ENCODE measurements around the gene HABP2.

The HABP2 gene

GRCh38 chr10:113603057-113603777 lies 50.4 kb downstream of the HABP2 start:
- DNase-seq (ENCODE audit: low read depth, low spot score): no peak

GRCh38 chr10:113604572-113604971 lies 51.7 kb downstream of the HABP2 start:
- no peak for DNase-seq (ENCODE audit: low read depth, low spot score)

- no peak for DNase-seq (ENCODE audit: low read depth, low spot score)
Observed at GRCh38 chr10:113605268-113605978, 52.6 kb downstream of the HABP2 start.

DNA sequence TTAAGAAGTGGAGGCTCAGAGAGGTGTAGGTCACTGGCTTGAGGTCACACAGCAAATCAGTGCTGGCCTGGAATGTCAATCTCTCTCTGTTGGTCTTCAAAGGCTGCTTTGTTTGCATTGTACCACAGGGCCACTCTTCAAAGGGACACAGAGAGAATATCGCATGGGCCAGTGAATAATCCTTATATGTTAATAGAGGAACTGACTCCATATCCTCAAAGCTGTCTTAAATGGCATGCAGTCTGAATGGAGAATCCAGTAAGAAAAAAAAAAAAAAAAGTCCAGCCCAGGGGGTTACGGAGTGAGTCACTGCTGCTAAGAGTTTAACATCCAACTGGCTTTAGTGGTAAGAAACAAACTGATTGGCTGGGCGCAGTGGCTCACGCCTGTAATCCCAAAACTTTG lies 56.9 kb downstream of the HABP2 start:
- no peak for DNase-seq (ENCODE audit: low read depth, low spot score)

DNA sequence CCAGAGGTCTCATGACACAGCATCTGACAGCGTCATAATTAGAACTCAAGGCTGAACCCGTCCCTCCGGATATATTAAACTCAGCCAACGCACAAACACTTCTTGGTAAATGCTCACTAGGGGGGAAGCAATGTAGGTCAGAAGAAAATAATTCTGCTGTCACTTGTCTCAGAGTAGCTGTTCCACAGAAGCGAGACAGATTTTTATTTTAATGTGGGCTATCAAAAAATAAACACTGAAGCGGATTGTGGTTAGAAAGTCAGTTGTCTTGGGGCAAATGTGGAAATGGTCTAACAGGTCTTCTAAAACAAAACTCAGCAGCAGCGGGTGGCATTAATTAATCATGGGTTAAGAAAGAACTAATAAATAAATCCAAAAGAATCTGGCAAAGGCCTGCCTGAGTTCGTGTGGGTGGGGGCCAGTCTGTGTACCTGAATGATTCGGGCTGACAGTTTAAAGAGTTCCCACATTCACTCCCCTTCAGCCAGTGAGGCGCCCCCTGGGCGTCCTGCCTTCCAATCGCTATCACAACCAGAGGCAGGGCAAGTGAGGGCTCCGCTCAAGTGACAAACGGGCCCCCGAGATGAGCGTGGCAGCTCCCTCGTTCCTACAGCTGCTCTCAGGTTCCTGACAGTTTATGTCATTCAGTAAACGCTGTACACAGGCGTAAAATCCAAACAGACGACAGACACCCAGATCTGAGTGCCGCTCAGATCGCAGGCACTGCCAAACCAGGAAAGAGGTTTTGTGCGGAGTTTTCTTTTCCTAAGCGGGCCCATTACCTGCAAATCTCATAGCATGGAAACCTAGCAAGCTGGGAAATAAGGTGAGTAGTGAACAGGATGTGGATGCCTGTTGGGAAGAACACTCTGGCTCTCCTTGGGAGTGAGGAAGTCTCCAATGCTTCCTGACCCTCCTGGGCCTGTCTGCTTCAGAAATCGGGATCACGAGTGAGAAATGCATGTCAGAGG lies 58.1 kb downstream of the HABP2 start:
- DNase-seq (ENCODE audit: low read depth, low spot score): no peak

- DNase-seq (ENCODE audit: low read depth, low spot score): no peak
Observed at GRCh38 chr10:113612154-113612553, 59.3 kb downstream of the HABP2 start.

GRCh38 chr10:113613427-113613826 lies 60.6 kb downstream of the HABP2 start:
- no peak for DNase-seq (ENCODE audit: low read depth, low spot score)

- no peak for DNase-seq (ENCODE audit: low read depth, low spot score)
Observed at GRCh38 chr10:113613977-113614690, 61.3 kb downstream of the HABP2 start.

- no peak for DNase-seq (ENCODE audit: low read depth, low spot score)
Observed at GRCh38 chr10:113616244-113617074, 63.6 kb downstream of the HABP2 start.

GRCh38 chr10:113617086-113617485 lies 64.2 kb downstream of the HABP2 start:
- DNase-seq (ENCODE audit: low read depth, low spot score): no peak

GRCh38 chr10:113618338-113618737 lies 65.5 kb downstream of the HABP2 start:
- DNase-seq (ENCODE audit: low read depth, low spot score): no peak

DNA sequence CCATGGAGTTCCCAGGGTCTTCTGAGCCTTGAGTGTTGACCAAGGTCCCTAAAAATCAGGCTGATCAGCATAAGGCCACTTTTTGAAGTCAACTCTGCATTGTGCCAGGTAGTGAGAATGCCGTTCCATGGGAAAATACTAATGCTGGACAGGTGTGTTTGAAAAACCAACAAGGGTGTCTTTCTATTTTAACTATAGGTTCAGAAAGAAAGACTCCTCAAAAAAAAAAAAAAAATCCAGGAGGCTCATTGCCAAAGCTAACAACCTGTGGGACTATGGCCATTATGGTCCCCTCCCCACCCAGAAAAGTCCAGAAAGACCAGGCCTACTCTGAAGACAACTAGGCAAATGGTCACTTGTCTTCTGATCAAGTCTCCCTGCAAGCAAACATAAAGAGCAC lies 66.5 kb downstream of the HABP2 start:
- DNase-seq (ENCODE audit: low read depth, low spot score): no peak

GRCh38 chr10:113620511-113620910 lies 67.7 kb downstream of the HABP2 start:
- no peak for DNase-seq (ENCODE audit: low read depth, low spot score)

DNA sequence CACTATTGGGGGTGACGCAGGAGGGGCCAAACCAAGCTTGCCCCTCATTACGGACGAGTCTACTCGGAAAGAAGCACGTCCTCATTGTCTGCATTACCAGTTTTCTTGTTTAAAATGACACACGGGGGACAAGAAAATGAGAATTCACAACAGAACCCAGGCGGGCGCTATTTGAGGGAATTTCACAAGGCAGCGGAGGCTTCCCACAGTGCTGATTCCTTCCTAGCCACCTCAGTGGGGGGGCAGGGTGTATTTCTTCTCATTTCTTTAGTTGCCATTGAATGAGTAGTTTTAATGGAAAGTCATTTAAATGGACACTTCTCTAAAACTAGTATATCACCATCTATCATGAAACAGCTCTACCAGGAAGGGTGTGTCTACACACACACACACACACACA lies 68.1 kb downstream of the HABP2 start:
- no peak for DNase-seq (ENCODE audit: low read depth, low spot score)

- no peak for DNase-seq (ENCODE audit: low read depth, low spot score)
Observed at GRCh38 chr10:113621799-113622198, 68.9 kb downstream of the HABP2 start.

DNA sequence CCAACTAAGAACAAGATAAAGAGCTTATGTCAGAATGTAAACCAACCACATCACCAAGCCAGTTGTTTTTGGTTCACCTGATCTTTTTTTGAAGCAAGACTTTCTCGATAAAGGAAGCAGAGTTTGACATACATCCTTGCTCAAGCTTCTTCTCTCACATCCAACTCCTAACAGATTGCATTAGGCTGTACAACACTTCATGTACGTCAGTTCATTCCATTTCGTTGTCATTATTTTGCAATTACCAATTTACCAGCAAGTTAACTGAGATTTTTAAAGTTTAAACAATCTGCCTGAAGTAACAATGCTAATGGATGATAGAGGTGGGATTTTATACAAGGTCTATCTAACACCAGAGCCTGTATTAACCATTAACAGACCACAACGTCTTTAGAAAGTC lies 70.0 kb downstream of the HABP2 start:
- DNase-seq (ENCODE audit: low read depth, low spot score): no peak

DNA sequence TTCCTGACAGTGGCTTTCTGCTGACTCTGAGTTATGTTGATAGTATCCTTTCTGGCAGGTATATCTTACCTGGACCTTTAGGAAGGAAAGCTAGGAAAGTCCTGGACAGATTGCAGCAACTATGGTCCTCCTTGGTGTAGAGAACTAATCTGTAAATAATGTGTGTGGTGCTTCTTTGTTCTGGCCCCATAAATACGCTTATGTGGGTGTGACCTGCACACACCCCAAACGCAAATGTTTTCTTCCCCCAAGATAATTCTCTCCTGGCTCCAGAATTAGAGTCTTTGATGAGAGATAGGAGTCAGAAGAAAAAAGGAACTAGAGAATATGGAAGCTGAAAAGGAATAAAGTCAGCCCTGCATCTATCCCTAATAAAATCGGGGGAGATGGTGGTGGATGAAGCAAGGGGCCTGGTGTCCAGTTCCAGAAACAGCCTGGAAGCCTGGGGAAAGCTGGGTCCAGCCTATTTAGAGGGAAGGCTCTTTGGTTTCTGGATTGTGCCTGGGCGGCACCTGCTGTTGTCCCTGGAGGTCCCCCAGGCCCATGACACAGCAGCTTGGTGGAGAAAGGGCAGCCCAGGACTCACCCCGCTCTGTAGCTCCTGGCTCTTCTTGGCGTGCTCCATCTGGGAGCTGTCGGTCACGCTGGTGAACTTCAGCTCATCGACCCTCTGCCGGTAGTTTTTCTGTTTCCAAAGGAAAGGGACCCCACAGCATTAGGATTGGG lies 72.8 kb downstream of the HABP2 start:
- DNase-seq (ENCODE audit: low read depth, low spot score): no peak

GRCh38 chr10:113626809-113627355 lies 74.0 kb downstream of the HABP2 start:
- no peak for DNase-seq (ENCODE audit: low read depth, low spot score)

DNA sequence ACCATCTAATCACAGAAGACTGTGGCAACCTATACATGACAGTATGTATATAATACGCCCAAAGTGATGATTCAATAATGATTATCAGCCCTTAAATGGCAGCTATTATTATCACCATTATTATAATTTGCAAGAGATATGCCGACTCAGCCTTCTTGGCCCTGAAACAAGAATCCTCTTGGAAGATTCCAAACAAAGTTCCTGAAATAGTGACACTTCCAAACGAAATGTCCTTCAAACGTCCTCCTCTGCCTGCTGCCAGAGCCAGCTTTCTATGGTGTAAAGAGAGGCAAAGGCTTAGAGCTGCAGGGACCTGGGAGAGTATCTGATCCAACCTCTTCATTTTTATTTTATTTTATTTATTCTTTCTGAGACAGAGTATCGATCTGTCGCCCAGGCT lies 75.0 kb downstream of the HABP2 start:
- no peak for DNase-seq (ENCODE audit: low read depth, low spot score)
